ENCODE results near the gene RGS21.

RGS21 gene

GRCh38 chr1:192379554-192379953 lies 62.8 kb downstream of the RGS21 start:
- DNase-seq: no peak

DNA sequence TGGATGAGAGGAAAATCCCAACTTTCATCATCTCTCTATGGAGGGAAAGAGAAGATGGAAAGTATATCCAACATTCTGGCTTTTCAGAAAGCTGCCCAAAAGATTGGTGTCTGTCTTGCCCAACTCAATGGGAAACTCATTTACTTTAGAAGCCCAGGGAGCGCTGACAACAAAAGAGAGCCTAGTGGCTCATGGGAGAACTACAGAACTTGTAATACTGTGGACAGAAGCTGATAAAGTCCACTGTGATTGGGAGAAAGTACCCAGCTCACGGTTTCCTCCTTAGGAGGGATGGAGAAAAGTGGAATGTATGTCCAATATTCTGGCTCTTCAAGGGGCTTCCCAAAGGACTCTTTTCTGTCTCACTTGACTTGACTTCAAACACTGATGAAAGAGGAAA lies 66.0 kb downstream of the RGS21 start:
- DNase-seq: no peak

DNA sequence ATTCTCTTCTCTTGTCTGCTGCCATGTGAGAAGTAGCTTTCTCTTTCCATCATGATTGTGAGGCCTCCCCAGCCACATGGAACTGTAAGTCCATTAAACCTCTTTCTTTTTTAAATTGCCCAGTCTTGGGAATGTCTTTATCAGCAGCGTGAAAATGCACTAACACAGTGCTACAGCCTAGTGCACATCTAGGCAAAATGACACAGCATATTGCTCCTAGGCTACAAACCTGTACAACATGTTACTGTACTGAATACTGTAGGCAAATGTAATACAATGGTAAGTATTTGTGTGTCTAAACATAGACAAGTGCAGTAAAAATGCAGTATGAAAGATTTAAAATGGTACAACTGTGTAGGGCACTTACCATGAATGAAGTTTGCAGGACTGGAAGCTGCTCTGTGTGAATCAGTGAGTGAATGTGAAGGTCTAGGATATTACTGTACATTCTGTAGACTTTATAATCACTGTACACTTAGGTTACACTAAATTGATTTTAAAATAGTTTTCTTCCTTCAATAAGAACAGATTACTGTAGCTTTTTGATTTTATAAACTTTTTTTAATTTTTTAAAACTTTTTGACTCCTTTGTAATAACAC lies 69.4 kb downstream of the RGS21 start:
- DNase-seq: no peak

- DNase-seq: no peak
These were observed 78.4 kb downstream of the RGS21 start for GRCh38 chr1:192395211-192395610.

DNA sequence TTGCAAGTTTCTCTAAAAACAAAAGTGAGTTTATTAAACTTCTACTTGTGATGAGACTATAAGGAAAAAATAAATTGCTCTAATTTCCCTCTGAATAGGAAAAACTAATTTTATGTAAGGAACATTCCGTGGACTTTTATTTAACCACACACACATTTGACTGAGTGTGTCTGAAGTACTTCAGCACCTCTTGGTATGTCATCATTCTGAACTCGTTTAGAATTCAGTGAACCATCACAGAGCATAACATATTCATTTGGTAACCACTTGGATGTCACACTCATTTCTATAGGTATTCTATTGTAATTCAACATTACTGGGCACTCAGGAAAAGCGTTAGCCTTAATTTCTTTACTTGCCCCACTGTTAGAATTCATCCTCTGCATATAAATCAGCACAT lies 79.1 kb downstream of the RGS21 start:
- no peak for DNase-seq

DNA sequence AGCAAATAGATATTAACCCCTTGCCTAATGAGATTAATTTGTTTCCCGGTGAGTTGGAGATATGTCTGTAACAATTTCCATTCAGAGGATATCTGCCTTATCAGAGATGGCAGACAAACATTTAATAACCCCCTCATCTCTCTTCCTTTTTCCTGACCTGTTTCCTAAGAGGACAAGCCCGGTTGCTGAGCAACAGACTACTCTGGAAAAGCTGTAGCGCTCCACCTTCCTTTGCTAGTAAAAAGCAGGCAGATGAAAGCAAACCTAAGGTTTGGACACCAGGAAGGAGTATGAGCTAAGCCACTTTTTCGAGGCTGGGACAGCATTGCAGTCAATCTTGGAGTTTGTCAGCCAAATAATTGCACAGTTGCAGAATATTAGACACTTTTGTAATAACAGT lies 82.4 kb downstream of the RGS21 start:
- no peak for DNase-seq

DNA sequence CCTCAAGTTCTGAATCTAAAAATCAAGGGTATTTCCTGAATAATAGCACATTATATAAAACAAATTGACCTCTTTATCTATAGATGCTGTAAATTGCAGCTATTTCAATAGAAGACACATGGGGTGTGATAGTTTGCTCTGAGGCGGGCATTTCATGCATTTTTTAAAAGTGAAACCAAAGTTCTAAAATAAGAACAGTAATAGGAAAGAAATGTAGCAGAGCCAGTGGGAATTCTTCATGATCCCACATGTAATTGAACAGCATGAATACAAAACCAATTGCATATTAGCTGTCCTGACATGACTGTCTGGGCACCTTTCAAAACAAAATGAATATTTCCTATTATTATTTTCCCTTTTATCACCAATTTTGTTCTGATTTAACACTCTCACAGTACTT lies 85.0 kb downstream of the RGS21 start:
- no peak for DNase-seq

DNA sequence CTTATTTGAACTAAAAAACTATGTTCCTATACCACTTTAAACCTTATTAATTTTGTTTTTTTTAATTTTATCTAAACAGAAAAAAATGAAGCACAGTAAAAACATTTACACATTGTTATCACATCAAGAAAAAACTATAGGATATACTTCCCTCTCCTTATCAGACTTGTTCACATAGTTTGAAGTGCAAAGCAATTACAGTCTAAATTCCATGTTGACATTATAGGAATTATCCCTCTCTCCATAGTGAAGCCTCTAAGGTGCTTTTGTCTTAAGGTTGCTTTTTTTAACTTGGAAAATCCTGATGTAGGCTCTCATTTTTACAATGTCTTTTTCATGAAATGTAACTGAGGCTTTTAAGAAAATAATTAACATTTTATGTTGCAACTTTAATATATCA lies 85.8 kb downstream of the RGS21 start:
- no peak for DNase-seq

GRCh38 chr1:192407206-192407605 lies 90.4 kb downstream of the RGS21 start:
- DNase-seq: no peak
